LNCaP clone FGC (cell line): ENCODE measurements around the gene ANKS6.
"Not testable (repeated sequence)": the region's sequence is repeated elsewhere in the genome, so short reads cannot be mapped to it uniquely, and the experiment has no call there.

ENCODE experiments used
- DNase-seq: peaks from one replicate; pipeline ENCODE4 v3.0.0-alpha.2; 2011; ENCODE audit warnings: low read depth
- H3K4me3 ChIP-seq: 2 replicates; pipeline ENCODE4 v1.5.1; 2011; ENCODE audit warnings: mild to moderate bottlenecking, low read depth, low read length, control low read depth
- CTCF ChIP-seq: IDR thresholded peaks from 2 replicates; pipeline ENCODE4 v1.5.1; 2012; ENCODE audit warnings: mild to moderate bottlenecking; ENCODE audit not compliant: control insufficient read depth, insufficient read depth; ENCODE audit errors: extremely low read depth

The ANKS6 gene

DNA sequence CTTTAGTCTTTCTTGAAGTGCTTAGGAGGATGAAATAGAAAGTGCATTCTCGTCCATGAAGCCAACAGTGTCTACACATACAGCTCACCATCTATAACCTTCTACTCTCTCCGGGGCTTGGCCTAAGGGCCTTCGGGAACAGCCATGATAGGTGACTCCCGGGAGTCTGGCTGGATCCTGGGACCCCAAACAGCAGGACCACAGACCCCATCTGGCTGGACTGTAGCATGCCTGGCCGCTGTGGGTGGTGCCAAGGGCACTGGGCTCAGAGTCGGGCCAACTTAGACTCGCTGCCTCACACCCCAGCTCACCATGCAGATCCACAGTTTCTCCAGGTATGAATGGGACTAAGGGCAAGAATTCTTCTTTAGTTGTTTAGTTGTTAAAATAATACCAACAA, 104.0 kb downstream of the ANKS6 start:
- H3K4me3 ChIP-seq: no peak overlapping the region
- TF ChIP-seq CTCF: no peak
- DNase-seq: no peak

DNA sequence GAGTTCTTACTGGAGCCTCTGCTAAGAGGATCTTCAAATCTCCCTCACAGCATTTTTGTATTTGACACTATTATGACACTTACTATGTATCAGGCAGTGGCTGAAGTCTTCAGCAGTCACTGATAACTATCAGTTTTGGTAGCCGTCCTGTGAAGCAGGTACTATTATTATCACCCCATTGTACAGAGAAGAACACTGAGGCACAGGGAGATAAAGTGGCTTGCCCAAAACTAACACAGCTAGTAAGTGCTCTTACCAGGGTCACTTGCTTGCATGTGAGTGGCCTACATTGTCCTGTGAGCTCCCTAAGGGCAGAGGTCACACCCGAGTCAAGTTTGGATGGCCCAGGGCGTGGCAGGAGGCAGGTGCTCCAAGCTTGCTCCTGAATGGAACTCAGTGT, 104.5 kb downstream of the ANKS6 start:
- no peak for TF ChIP-seq CTCF
- no peak overlapping the region for H3K4me3 ChIP-seq
- DNase-seq: no peak

DNA sequence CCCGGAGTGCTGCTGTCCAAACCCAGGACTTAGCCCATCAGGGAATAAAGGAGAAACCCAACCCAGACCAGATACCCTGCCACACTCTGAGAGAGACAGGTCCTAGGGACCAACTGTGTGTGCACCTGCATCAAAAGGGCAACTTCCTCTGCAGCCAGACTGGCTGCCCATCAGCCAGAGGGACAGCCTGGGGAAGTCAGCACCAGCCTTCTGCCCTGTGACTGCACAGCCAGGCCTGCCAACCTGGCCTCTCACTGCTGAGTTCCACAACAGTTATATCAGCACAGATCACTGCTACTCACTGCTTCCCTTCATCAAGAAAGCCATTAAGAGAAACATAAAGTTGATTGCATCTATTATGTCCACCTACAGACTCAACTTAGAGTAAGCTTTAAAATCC, 105.7 kb downstream of the ANKS6 start:
- no peak overlapping the region for H3K4me3 ChIP-seq
- DNase-seq: no peak
- TF ChIP-seq CTCF: no peak

DNA sequence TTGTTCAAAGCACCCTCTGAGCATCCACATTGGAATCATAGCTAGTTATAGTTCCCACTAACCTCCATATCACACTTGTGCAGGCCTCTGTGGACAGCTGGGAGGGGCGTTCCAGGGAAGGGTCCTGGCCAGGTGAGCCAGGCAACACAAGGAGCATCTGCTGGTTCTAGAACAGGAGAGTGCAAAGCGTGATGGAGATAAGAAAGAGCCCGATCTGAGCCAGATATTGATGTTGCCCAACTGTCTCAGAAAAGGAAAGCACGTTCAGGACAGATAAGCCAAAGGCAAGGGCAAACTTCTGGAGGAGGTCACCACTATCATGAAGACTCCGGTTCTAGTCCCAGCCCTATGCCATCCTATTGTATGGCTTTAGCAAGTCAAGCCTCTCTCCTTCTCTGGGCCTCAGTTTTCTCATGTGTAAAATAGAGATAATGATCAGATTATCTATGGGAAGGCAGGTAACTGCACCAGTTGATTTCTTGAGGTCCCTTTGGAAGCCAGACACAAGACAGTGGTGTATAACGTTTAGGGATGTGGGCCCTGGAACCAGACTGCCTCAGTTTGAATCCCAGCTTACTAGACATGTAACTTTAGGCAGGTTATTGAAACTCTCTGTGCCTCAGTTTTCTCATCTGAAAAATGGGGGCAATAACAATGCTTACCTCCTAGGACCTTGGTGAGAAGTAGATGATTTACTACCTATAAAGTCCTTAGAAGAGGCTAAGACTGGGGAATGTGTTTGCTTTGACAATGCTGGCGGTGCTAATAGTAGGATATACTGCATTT, 107.5 kb downstream of the ANKS6 start:
- no peak for DNase-seq
- no peak overlapping the region for H3K4me3 ChIP-seq
- no peak for TF ChIP-seq CTCF

GRCh38 chr9:98687911-98688310, 108.4 kb downstream of the ANKS6 start:
- no peak for TF ChIP-seq CTCF
- H3K4me3 ChIP-seq: no peak overlapping the region
- no peak for DNase-seq

DNA sequence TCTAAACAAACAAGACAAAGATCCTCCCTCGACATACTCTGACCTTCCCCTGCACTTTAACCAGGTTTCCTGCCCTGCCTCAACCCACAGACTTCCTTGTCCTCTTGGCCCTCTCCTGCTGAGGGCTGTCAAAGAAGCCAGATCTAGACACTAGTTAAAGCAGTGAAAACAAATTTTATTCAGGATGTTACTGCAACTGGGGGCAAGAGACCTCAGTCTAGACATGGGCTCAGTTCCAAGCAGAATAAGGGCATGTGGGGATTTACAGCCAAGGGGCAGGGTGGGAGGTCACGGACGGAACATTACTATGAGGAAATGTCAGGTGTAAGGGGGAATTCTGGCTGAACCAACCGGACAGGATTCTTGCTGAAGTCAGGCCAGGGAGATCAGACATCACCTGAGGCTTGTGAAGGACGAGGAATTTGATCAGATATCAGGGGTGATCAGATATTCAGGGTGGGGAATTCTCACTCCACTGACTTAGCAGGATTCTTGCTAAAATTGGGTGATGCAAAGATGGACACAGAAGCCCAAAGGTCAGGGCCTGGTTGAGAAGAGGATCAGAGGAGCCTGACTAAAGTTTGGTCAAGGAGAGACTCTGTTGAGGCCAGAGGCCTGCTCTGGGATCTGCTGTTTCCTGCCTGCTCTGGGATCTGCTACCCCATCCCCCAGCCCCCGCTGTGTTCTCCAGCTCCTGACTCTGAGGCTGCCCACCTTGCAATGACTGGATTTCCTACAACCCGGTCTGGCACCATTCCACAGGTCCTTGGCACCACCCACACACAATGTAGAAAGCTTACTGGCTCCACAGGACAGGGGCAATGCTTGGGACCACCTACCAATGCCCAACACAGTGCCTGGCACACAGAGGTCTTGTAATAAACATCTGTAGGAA, 109.1 kb downstream of the ANKS6 start:
- H3K4me3 ChIP-seq: no peak overlapping the region
- TF ChIP-seq CTCF: no peak
- DNase-seq: no peak

DNA sequence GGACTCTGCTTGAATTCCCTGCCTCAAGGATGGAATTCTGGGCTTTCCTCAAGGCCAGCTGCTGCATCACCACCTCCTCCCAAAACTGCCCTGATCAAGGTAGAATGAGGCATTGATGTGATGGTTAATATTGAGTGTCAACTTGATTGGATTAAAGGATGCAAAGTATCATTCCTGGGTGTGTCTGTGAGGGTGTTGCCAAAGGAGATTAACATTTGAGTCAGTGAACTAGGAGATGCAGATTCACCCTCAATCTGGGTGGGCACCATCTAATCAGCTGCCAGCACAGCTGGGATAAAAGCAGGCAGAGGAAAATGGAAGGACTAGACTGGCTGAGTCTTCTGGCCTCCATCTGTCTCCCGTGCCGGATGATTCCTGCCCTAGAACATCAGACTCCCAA, 111.5 kb downstream of the ANKS6 start:
- not testable (repeated sequence) for H3K4me3 ChIP-seq, DNase-seq
